ENCODE data around the gene NDUFB1.
A peak's percentile ranks its signal among the peaks of the same experiment; 100 is the strongest.

The NDUFB1 gene

DNA sequence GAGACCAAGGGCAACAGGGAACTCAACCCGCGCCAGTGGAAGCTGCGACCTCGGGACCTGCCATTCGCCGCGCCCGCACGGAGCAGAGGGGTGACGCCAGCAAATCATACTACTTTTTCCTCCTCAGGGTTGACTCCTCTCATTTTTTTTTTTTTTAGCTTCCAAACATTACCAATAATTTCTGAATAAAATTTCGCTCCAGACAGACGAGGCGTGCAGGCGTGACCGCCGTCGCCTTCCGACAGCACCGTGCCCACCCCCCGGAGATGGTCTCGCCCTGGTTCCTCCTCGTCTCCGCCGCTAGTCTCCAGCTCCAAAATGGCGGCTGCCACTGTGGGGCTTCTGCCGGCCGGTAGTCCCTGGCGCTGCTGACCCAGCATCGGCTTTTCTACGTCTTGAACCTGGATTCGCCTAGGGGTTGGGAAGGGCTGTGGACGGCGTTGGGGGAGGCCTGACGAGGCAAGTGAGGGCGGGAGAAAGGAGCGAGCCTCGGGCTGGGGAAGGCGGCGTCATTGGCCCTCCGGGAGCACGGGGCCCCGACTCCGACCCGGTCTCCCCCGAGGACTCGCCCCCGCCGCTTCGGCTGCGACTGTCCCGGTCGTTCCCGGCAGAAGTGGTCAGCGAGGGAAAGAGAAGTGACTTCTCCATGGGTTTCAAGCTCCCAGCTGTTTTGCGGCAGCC is at the start of gene NDUFB1, which contains the start of gene CPSF2:
TSS of gene NDUFB1 (minus strand) at position 37 of the 681 bp plus-strand sequence. CDS start 4,069 bp downstream, outside the sequence.
TSS of gene CPSF2 (plus strand) at position 300 of the 681 bp plus-strand sequence. CDS start 9,016 bp downstream, outside the sequence.
- Histone ChIP-seq H3K27ac (ENCODE audit: low read depth, low read length) (peak within 1 kb of the TSS; percentile 100), H3K27me3 (ENCODE audit: control insufficient read depth, insufficient read depth, low read length) (no peaks in the 10 kb centered on the region), H3K36me3 (ENCODE audit: control insufficient read depth, insufficient read depth, low read length) (peaks cover 55% of the 10 kb centered on the region), H3K4me1 (ENCODE audit: control insufficient read depth, insufficient read depth, low read length) (no peaks in the 10 kb centered on the region), H3K9ac (ENCODE audit: low read length) (peak within 1 kb of the TSS; percentile 97), H3K9me3 (ENCODE audit: control insufficient read depth, insufficient read depth, low read depth, low read length) (no peaks in the 10 kb centered on the region), H3K4me3 (ENCODE audit: low read depth, low read length) (peak within 1 kb of the TSS; percentile 91)

DNA sequence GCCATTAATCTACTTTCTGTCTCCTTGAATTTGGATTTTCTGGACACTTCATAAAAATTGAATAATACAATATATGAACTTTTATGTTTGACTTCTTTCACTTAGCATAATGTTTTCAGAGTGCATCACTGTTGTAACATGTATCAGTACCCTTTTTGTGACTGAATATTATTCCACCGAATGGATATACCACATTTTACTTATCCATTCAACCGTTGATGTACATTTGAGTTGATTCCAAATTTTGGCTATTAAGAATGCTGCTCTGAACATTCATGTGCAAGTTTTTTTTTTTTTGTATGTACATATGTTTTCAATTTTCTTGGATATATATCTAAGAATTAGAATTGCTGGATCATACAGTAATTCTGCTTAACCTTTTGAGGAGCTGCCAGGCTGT is 43.5 kb upstream of the NDUFB1 start:
- no peaks in the 10 kb centered on the region for H3K4me1 ChIP-seq (ENCODE audit: control insufficient read depth, insufficient read depth, low read length)
- no peak overlapping the region for H3K9ac ChIP-seq (ENCODE audit: low read length)
- H3K27me3 ChIP-seq (ENCODE audit: control insufficient read depth, insufficient read depth, low read length), result no peaks in the 10 kb centered on the region
- no peak overlapping the region for H3K4me3 ChIP-seq (ENCODE audit: low read depth, low read length)
- H3K27ac ChIP-seq (ENCODE audit: low read depth, low read length), result no peak overlapping the region
- H3K36me3 ChIP-seq (ENCODE audit: control insufficient read depth, insufficient read depth, low read length), result peaks cover 70% of the 10 kb centered on the region
- H3K9me3 ChIP-seq (ENCODE audit: control insufficient read depth, insufficient read depth, low read depth, low read length), result peaks cover 16% of the 10 kb centered on the region

DNA sequence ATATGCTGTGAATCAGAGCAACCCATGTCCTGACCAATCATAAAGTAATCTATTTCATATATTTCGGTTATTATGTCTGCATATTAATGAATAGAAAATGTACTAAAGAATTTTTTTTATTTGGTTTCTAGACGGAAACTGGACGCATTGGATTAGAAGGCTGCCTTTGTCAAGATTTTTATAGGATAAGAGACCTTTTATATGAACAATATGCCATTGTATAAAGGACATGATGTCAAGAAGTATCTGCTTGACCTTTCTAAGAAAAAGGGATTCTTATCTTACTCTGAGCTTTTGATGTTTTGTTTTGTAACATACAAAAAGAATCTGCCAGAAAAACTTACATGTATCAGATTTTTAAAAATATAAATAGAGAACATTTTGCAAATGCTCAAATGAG is 40.0 kb upstream of the NDUFB1 start:
- Histone ChIP-seq H3K36me3 (ENCODE audit: control insufficient read depth, insufficient read depth, low read length) (peaks cover 94% of the 10 kb centered on the region), H3K4me3 (ENCODE audit: low read depth, low read length) (no peak overlapping the region), H3K27me3 (ENCODE audit: control insufficient read depth, insufficient read depth, low read length) (no peaks in the 10 kb centered on the region), H3K9ac (ENCODE audit: low read length) (no peak overlapping the region), H3K9me3 (ENCODE audit: control insufficient read depth, insufficient read depth, low read depth, low read length) (peaks cover 16% of the 10 kb centered on the region), H3K27ac (ENCODE audit: low read depth, low read length) (no peak overlapping the region), H3K4me1 (ENCODE audit: control insufficient read depth, insufficient read depth, low read length) (no peaks in the 10 kb centered on the region)

DNA sequence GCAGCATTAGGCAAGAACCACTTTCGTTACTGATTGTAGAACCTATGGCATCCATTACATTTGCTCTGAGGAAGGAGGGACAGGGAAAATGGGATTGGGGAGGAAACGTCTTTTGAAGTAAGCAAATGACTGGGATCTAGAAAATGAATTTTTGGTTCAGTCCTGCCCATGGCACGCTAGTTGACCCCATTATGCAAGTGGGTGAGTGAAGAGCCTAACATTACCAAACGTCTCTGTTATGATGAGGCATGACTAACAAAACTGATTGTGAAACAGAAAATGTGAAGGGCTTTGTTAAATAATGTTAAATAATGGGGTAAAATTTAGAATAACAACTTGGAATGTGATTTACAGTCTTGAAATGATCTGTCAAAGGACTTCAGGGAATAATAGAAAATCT is 39.1 kb upstream of the NDUFB1 start:
- no peak overlapping the region for H3K9ac ChIP-seq (ENCODE audit: low read length)
- H3K4me3 ChIP-seq (ENCODE audit: low read depth, low read length), result no peak overlapping the region
- H3K9me3 ChIP-seq (ENCODE audit: control insufficient read depth, insufficient read depth, low read depth, low read length), result peaks cover 16% of the 10 kb centered on the region
- peaks cover 96% of the 10 kb centered on the region for H3K36me3 ChIP-seq (ENCODE audit: control insufficient read depth, insufficient read depth, low read length)
- no peaks in the 10 kb centered on the region for H3K4me1 ChIP-seq (ENCODE audit: control insufficient read depth, insufficient read depth, low read length)
- H3K27me3 ChIP-seq (ENCODE audit: control insufficient read depth, insufficient read depth, low read length), result no peaks in the 10 kb centered on the region
- no peak overlapping the region for H3K27ac ChIP-seq (ENCODE audit: low read depth, low read length)

DNA sequence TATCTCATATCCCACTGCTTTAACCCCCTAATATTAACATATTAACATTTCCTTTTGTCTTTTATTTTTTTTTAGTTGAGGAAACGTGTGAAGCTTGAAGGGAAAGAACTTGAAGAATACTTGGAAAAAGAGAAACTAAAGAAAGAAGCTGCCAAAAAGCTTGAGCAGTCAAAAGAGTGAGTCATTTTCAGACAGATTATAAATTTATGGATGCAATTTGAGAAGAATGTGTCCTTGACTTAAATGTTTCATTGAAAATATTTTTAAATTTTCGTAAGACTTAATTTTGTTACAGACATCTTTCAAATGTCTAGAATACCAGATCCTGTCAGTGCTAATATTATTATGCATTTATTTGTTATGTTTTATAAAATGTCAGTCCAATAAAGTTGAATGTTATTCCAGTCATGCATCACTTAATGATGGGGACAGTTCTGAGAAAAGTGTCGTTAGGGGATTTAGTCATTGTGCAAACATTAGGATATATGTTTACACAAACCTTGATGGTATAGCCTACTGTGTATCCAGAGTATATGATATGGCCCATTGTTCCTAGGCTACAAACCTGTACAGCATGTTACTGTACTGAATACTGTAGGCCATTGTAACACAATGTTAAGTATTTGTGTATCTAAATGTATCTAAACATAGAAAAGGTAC is 32.9 kb upstream of the NDUFB1 start:
- Histone ChIP-seq H3K4me3 (ENCODE audit: low read depth, low read length) (no peak overlapping the region), H3K36me3 (ENCODE audit: control insufficient read depth, insufficient read depth, low read length) (peaks cover 82% of the 10 kb centered on the region), H3K27me3 (ENCODE audit: control insufficient read depth, insufficient read depth, low read length) (no peaks in the 10 kb centered on the region), H3K9me3 (ENCODE audit: control insufficient read depth, insufficient read depth, low read depth, low read length) (no peaks in the 10 kb centered on the region), H3K4me1 (ENCODE audit: control insufficient read depth, insufficient read depth, low read length) (no peaks in the 10 kb centered on the region), H3K9ac (ENCODE audit: low read length) (no peak overlapping the region), H3K27ac (ENCODE audit: low read depth, low read length) (no peak overlapping the region)

DNA sequence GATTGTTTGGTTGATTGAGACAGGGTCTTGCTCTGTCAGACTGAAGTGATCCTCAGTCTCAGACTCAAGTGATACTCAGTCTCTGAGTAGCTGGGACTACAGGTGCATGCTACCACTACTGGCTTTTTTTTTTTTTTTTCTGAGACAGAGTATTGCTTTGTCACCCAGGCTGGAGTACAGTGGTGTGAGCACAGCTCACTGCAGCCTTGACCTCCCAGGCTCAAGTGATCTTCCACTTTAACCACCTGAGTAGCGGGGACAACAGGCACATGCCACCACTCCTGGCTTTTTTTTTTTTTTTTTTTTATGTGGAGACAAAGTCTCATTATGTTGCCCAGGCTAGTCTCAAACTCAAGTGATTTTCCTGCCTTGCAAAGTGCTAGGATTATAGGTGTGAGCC is 32.1 kb upstream of the NDUFB1 start:
- Histone ChIP-seq H3K4me1 (ENCODE audit: control insufficient read depth, insufficient read depth, low read length) (no peaks in the 10 kb centered on the region), H3K9me3 (ENCODE audit: control insufficient read depth, insufficient read depth, low read depth, low read length) (no peaks in the 10 kb centered on the region), H3K36me3 (ENCODE audit: control insufficient read depth, insufficient read depth, low read length) (peaks cover 82% of the 10 kb centered on the region), H3K27ac (ENCODE audit: low read depth, low read length) (no peak overlapping the region), H3K4me3 (ENCODE audit: low read depth, low read length) (no peak overlapping the region), H3K27me3 (ENCODE audit: control insufficient read depth, insufficient read depth, low read length) (no peaks in the 10 kb centered on the region), H3K9ac (ENCODE audit: low read length) (no peak overlapping the region)

DNA sequence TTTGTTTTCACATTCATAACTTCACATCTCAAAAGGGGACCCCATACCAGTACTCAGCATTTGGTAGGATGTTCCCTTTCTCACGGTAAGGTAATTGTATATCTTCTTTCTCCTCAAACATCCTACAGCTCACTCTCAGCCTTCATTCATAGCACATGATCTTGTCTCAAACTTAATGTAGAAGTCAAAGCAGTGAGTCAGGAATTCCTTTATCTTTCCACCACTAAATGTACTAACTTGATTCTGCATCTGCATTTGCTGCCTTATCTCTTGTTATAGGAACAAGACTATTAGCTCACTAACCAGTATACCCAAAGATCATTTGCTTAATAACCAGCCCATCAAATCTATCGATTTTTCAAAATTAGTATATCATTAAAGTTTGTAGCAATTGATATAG is 23.2 kb upstream of the NDUFB1 start:
- H3K9ac ChIP-seq (ENCODE audit: low read length), result no peak overlapping the region
- H3K4me1 ChIP-seq (ENCODE audit: control insufficient read depth, insufficient read depth, low read length), result no peaks in the 10 kb centered on the region
- no peak overlapping the region for H3K27ac ChIP-seq (ENCODE audit: low read depth, low read length)
- peaks cover 86% of the 10 kb centered on the region for H3K36me3 ChIP-seq (ENCODE audit: control insufficient read depth, insufficient read depth, low read length)
- no peak overlapping the region for H3K4me3 ChIP-seq (ENCODE audit: low read depth, low read length)
- no peaks in the 10 kb centered on the region for H3K9me3 ChIP-seq (ENCODE audit: control insufficient read depth, insufficient read depth, low read depth, low read length)
- no peaks in the 10 kb centered on the region for H3K27me3 ChIP-seq (ENCODE audit: control insufficient read depth, insufficient read depth, low read length)

DNA sequence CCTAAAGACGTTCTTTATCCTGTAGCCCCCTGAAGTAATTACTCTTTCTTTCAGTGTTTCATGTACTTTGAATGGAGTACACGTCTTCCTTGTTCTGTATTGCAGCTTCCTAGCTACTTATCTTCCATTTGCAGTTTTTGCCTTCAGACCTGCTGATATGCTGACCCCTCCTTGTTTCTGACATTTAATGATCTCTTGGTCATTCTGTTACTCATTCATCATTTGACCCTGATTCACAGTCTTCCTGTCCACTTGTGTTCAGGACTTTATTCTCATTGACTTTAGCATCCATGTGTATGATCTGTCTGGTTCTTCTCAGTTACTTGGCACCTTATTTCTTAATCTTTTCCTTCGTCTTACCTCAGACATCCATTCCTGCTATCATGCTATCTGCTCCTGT is 22.5 kb upstream of the NDUFB1 start:
- Histone ChIP-seq H3K36me3 (ENCODE audit: control insufficient read depth, insufficient read depth, low read length) (peaks cover 81% of the 10 kb centered on the region), H3K4me1 (ENCODE audit: control insufficient read depth, insufficient read depth, low read length) (no peaks in the 10 kb centered on the region), H3K4me3 (ENCODE audit: low read depth, low read length) (no peak overlapping the region), H3K27ac (ENCODE audit: low read depth, low read length) (no peak overlapping the region), H3K27me3 (ENCODE audit: control insufficient read depth, insufficient read depth, low read length) (no peaks in the 10 kb centered on the region), H3K9me3 (ENCODE audit: control insufficient read depth, insufficient read depth, low read depth, low read length) (no peaks in the 10 kb centered on the region), H3K9ac (ENCODE audit: low read length) (no peak overlapping the region)

DNA sequence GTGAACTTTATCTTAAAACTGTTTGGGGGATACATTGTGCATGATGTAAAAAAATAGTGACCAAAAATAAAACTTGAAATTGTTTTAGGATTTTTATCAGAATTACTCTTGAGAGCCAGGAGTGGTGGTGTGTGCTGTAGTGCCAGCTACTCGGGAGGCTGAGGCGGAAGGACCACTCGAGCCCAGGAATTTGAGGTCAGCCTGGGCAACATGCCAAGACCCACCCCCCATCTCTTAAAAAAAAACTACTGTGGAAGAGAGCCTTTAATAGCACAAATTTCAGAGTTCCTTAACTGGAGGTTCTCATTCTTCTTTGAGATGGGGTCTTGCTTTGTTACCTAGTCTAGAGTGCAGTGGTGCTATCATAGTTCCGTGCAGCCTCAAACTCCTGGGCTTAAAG is 21.8 kb upstream of the NDUFB1 start:
- H3K27me3 ChIP-seq (ENCODE audit: control insufficient read depth, insufficient read depth, low read length), result no peaks in the 10 kb centered on the region
- H3K9ac ChIP-seq (ENCODE audit: low read length), result no peak overlapping the region
- no peak overlapping the region for H3K27ac ChIP-seq (ENCODE audit: low read depth, low read length)
- H3K4me3 ChIP-seq (ENCODE audit: low read depth, low read length), result no peak overlapping the region
- no peaks in the 10 kb centered on the region for H3K4me1 ChIP-seq (ENCODE audit: control insufficient read depth, insufficient read depth, low read length)
- peaks cover 81% of the 10 kb centered on the region for H3K36me3 ChIP-seq (ENCODE audit: control insufficient read depth, insufficient read depth, low read length)
- no peaks in the 10 kb centered on the region for H3K9me3 ChIP-seq (ENCODE audit: control insufficient read depth, insufficient read depth, low read depth, low read length)

DNA sequence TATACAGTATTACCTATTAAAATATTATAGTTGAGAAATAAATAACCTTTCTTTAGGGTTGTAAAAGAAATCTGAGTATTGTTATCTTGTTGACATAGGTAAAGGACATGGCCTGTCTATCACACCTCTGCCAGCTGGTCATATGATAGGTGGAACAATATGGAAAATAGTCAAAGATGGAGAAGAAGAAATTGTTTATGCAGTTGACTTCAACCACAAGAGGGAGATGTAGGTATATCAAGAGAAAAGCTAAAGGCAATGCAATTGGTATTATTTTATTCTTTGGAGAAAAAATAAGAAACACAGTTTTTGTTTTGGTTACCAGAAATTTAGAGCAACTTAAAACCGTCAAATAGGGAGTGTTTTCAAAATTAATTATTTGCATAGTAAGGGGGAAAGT is 13.8 kb upstream of the NDUFB1 start:
- Histone ChIP-seq H3K27ac (ENCODE audit: low read depth, low read length) (no peak overlapping the region), H3K27me3 (ENCODE audit: control insufficient read depth, insufficient read depth, low read length) (no peaks in the 10 kb centered on the region), H3K4me1 (ENCODE audit: control insufficient read depth, insufficient read depth, low read length) (no peaks in the 10 kb centered on the region), H3K4me3 (ENCODE audit: low read depth, low read length) (no peak overlapping the region), H3K36me3 (ENCODE audit: control insufficient read depth, insufficient read depth, low read length) (peaks cover 87% of the 10 kb centered on the region), H3K9me3 (ENCODE audit: control insufficient read depth, insufficient read depth, low read depth, low read length) (no peaks in the 10 kb centered on the region), H3K9ac (ENCODE audit: low read length) (no peak overlapping the region)

DNA sequence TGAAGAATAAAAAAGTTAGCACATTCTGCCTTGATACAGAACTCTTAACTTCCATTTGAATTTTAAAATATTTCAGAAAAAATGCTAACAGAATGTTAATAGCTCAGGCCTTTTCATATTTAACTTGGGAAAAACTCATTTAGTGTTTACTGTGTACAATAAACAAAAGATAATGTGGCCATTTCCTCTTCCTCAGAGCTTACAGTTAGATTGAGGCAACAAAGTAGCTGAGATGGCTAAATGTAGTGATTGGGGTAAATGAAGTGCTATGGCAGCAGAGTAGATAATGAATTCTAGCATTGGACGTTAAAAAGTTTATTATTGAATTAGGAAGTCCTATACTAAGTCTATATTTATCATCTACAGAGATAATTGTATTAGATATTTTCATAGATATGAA is 12.9 kb upstream of the NDUFB1 start:
- H3K27me3 ChIP-seq (ENCODE audit: control insufficient read depth, insufficient read depth, low read length), result no peaks in the 10 kb centered on the region
- no peak overlapping the region for H3K4me3 ChIP-seq (ENCODE audit: low read depth, low read length)
- no peaks in the 10 kb centered on the region for H3K4me1 ChIP-seq (ENCODE audit: control insufficient read depth, insufficient read depth, low read length)
- H3K9me3 ChIP-seq (ENCODE audit: control insufficient read depth, insufficient read depth, low read depth, low read length), result no peaks in the 10 kb centered on the region
- no peak overlapping the region for H3K9ac ChIP-seq (ENCODE audit: low read length)
- H3K36me3 ChIP-seq (ENCODE audit: control insufficient read depth, insufficient read depth, low read length), result peaks cover 93% of the 10 kb centered on the region
- H3K27ac ChIP-seq (ENCODE audit: low read depth, low read length), result no peak overlapping the region
